CD4-positive, alpha-beta T cell treated with Interleukin-4 for 4 hours (primary cell): ENCODE measurements around the gene IGFL2.
"Not testable (repeated sequence)": the region's sequence is repeated elsewhere in the genome, so short reads cannot be mapped to it uniquely, and the experiment has no call there.

Source experiments
- DNase-seq: peaks from one replicate; pipeline ENCODE4 v3.0.0-alpha.2; 2020

The IGFL2 gene

GRCh38 chr19:46147791-46148288 is at the start of gene IGFL2:
Gene IGFL2 (plus strand): TSS chr19:46148238. CDS start chr19:46148279, 41 bp downstream.
- DNase-seq: no peak

GRCh38 chr19:46100344-46100743 is 47.7 kb upstream of the IGFL2 start:
- no peak for DNase-seq

GRCh38 chr19:46101293-46101692 is 46.7 kb upstream of the IGFL2 start:
- no peak for DNase-seq

GRCh38 chr19:46102333-46102732 is 45.7 kb upstream of the IGFL2 start:
- DNase-seq: not testable (repeated sequence)

- no peak for DNase-seq
Observed at GRCh38 chr19:46107371-46107770, 40.7 kb upstream of the IGFL2 start.

GRCh38 chr19:46109876-46110275 is 38.2 kb upstream of the IGFL2 start:
- no peak for DNase-seq

GRCh38 chr19:46111376-46111775 is 36.7 kb upstream of the IGFL2 start:
- DNase-seq: no peak

GRCh38 chr19:46112527-46112926 is 35.5 kb upstream of the IGFL2 start:
- DNase-seq: no peak

GRCh38 chr19:46113726-46114125 is 34.3 kb upstream of the IGFL2 start:
- DNase-seq: no peak

- DNase-seq: no peak
Observed at GRCh38 chr19:46115396-46116106, 32.5 kb upstream of the IGFL2 start.

- no peak for DNase-seq
Observed at GRCh38 chr19:46116121-46116520, 31.9 kb upstream of the IGFL2 start.

GRCh38 chr19:46118136-46118535 is 29.9 kb upstream of the IGFL2 start:
- no peak for DNase-seq

GRCh38 chr19:46124638-46125115 is 23.4 kb upstream of the IGFL2 start, which contains the start of gene IGFL3:
Gene IGFL3 (minus strand): TSS chr19:46124688. CDS start chr19:46124649, 39 bp downstream.
- DNase-seq: no peak

GRCh38 chr19:46125447-46125846 is 22.6 kb upstream of the IGFL2 start:
- no peak for DNase-seq

GRCh38 chr19:46126086-46126580 is 21.9 kb upstream of the IGFL2 start:
- no peak for DNase-seq

- no peak for DNase-seq
Observed at GRCh38 chr19:46131485-46132143, 16.4 kb upstream of the IGFL2 start.

GRCh38 chr19:46132508-46133100 is 15.4 kb upstream of the IGFL2 start:
- no peak for DNase-seq

GRCh38 chr19:46133101-46133627 is 14.9 kb upstream of the IGFL2 start:
- no peak for DNase-seq

- no peak for DNase-seq
Observed at GRCh38 chr19:46133777-46134241, 14.2 kb upstream of the IGFL2 start.

GRCh38 chr19:46134527-46134926 is 13.5 kb upstream of the IGFL2 start:
- no peak for DNase-seq

- no peak for DNase-seq
Observed at GRCh38 chr19:46137915-46138473, 10.0 kb upstream of the IGFL2 start.

- DNase-seq: no peak
Observed at GRCh38 chr19:46141421-46141820, 6.6 kb upstream of the IGFL2 start.

GRCh38 chr19:46142294-46142693 is 5.7 kb upstream of the IGFL2 start:
- no peak for DNase-seq
